Smooth muscle cell (in vitro differentiated cells): ENCODE results near the gene GRIN3A. TPM values are rescaled to one million over a fixed set of nuclear protein-coding genes. Genes with fewer than 3 reads are reported as not detected.

Experiments
- DNase-seq: peaks from one replicate; lab custom pipeline; 2025; ENCODE audit not compliant: unreplicated experiment; lab: John Stamatoyannopoulos, UW
- H2AFZ ChIP-seq: fragments of 200-600 bp; sonication (generic); 2 replicates; pipeline ENCODE4 v1.6.0; 2016; ENCODE audit warnings: antibody characterized with exemption, low read depth, mild to moderate bottlenecking
- H3F3A ChIP-seq: fragments of 200-600 bp; sonication (generic); 2 replicates; pipeline ENCODE4 v1.6.0; 2017; ENCODE audit warnings: antibody characterized with exemption, low read depth
- H3K27ac ChIP-seq: fragments of 200-600 bp; sonication (generic); 2 replicates; pipeline ENCODE4 v1.5.1; 2016; ENCODE audit warnings: low read depth, mild to moderate bottlenecking
- H3K27me3 ChIP-seq: fragments of 200-600 bp; sonication (generic); 2 replicates; pipeline ENCODE4 v1.6.1; 2016; ENCODE audit warnings: low read depth, mild to moderate bottlenecking
- H3K36me3 ChIP-seq: fragments of 200-600 bp; sonication (generic); 2 replicates; pipeline ENCODE4 v1.5.1; 2016; ENCODE audit warnings: low read depth
- H3K4me1 ChIP-seq: fragments of 200-600 bp; sonication (generic); 2 replicates; pipeline ENCODE4 v1.5.1; 2016; ENCODE audit warnings: low read depth
- H3K4me2 ChIP-seq: fragments of 200-600 bp; sonication (generic); 2 replicates; pipeline ENCODE4 v1.6.0; 2016; ENCODE audit warnings: mild to moderate bottlenecking
- H3K4me3 ChIP-seq: fragments of 200-600 bp; sonication (generic); 2 replicates; pipeline ENCODE4 v1.5.1; 2016; ENCODE audit warnings: mild to moderate bottlenecking
- H3K79me2 ChIP-seq: fragments of 200-600 bp; sonication (generic); 2 replicates; pipeline ENCODE4 v1.6.0; 2016; ENCODE audit warnings: low read depth, mild to moderate bottlenecking
- H3K9ac ChIP-seq: fragments of 200-600 bp; sonication (generic); 2 replicates; pipeline ENCODE4 v1.6.0; 2016; ENCODE audit warnings: low read depth
- H3K9me3 ChIP-seq: fragments of 200-600 bp; sonication (generic); replicated peaks from 2 replicates; pipeline ENCODE4 v1.5.1; 2016; ENCODE audit warnings: low read depth
- H4K20me1 ChIP-seq: fragments of 200-600 bp; sonication (generic); 2 replicates; pipeline ENCODE4 v1.6.0; 2016; ENCODE audit warnings: low read depth
- CTCF ChIP-seq: fragments of 200-600 bp; sonication (generic); IDR thresholded peaks from 2 replicates; pipeline ENCODE4 v1.5.1; 2017; ENCODE audit warnings: borderline replicate concordance, mild to moderate bottlenecking, antibody characterized with exemption; ENCODE audit not compliant: insufficient read depth, poor library complexity, severe bottlenecking
- WGBS: methylation state at CpG from one replicate; pipeline ENCODE4 v1.1.7; 2016; ENCODE audit warnings: low lambda C conversion rate; 5-methylcytosine and 5-hydroxymethylcytosine counted together
- polyA plus RNA-seq: library from polyadenylated mRNA; unstranded; fragments of >200 nt; fragmentation: Nextera tagmentation; extraction: Ambion mirVana; gene quantifications from 2 replicates; pipeline ENCODE4 v1.2.1, GENCODE V29; 2016
- total RNA-seq: library from RNA; depleted of rRNA; stranded (reverse); fragments of >200 nt; gene quantifications from 2 replicates; pipeline ENCODE4 v1.2.3, GENCODE V29; 2014

Gene GRIN3A
- not detected in 2 replicates for total RNA-seq
- 0.07 TPM in 1 of 2 replicates, not detected in the other for polyA plus RNA-seq

- Histone ChIP-seq H4K20me1 (no peaks in the 10 kb centered on the region), H3K27ac (no peak within 1 kb of the TSS), H3K36me3 (no peaks in the 10 kb centered on the region), H3K9ac (no peak within 1 kb of the TSS), H3K9me3 (no peaks in the 10 kb centered on the region), H3K4me2 (peak within 1 kb of the TSS; percentile 92), H3K27me3 (peaks cover 84% of the 10 kb centered on the region), H3K4me3 (peak within 1 kb of the TSS; percentile 45), H3K79me2 (no peaks in the 10 kb centered on the region), H2AFZ (peak within 1 kb of the TSS; percentile 17), H3K4me1 (no peaks in the 10 kb centered on the region), H3F3A (no peaks in the 10 kb centered on the region)
- no peak for DNase-seq
- TF ChIP-seq CTCF, result no peak
- WGBS, result 2% methylated on average over 26 of the region's 26 CpGs
Observed at GRCh38 chr9:101738566-101739183, at the start of gene GRIN3A. Gene GRIN3A (minus strand): TSS chr9:101738647. CDS start chr9:101737979, 668 bp downstream.

GRCh38 chr9:101787891-101788290 is 49.4 kb upstream of the GRIN3A start:
- H3K9me3 ChIP-seq, result no peaks in the 10 kb centered on the region
- no peak overlapping the region for H3K27ac ChIP-seq
- H4K20me1 ChIP-seq, result no peaks in the 10 kb centered on the region
- no peak overlapping the region for H3K4me3 ChIP-seq
- 46% methylated on average over 1 of the region's 1 CpG for WGBS
- H3F3A ChIP-seq, result no peaks in the 10 kb centered on the region
- no peaks in the 10 kb centered on the region for H3K4me1 ChIP-seq
- no peaks in the 10 kb centered on the region for H3K79me2 ChIP-seq
- no peak overlapping the region for H3K9ac ChIP-seq
- peaks cover 34% of the 10 kb centered on the region for H3K27me3 ChIP-seq
- no peaks in the 10 kb centered on the region for H3K36me3 ChIP-seq
- H2AFZ ChIP-seq, result no peak overlapping the region
- TF ChIP-seq CTCF, result no peak
- no peak for DNase-seq
- no peak overlapping the region for H3K4me2 ChIP-seq

GRCh38 chr9:101778332-101778731 is 39.9 kb upstream of the GRIN3A start:
- 81% methylated on average over 4 of the region's 4 CpGs for WGBS
- H3K27me3 ChIP-seq, result peaks cover 4% of the 10 kb centered on the region
- no peak overlapping the region for H3K27ac ChIP-seq
- no peak overlapping the region for H2AFZ ChIP-seq
- H3K9me3 ChIP-seq, result no peaks in the 10 kb centered on the region
- H3F3A ChIP-seq, result no peaks in the 10 kb centered on the region
- H3K36me3 ChIP-seq, result no peaks in the 10 kb centered on the region
- no peak overlapping the region for H3K4me3 ChIP-seq
- H4K20me1 ChIP-seq, result no peaks in the 10 kb centered on the region
- H3K79me2 ChIP-seq, result no peaks in the 10 kb centered on the region
- H3K9ac ChIP-seq, result no peak overlapping the region
- no peaks in the 10 kb centered on the region for H3K4me1 ChIP-seq
- no peak for TF ChIP-seq CTCF
- DNase-seq, result no peak
- no peak overlapping the region for H3K4me2 ChIP-seq

- H3K27ac ChIP-seq, result no peak overlapping the region
- H4K20me1 ChIP-seq, result no peaks in the 10 kb centered on the region
- no peak for TF ChIP-seq CTCF
- no peak overlapping the region for H3K9ac ChIP-seq
- H2AFZ ChIP-seq, result no peak overlapping the region
- no peaks in the 10 kb centered on the region for H3K9me3 ChIP-seq
- WGBS, result 94% methylated on average over 3 of the region's 3 CpGs
- no peaks in the 10 kb centered on the region for H3K27me3 ChIP-seq
- H3K4me3 ChIP-seq, result no peak overlapping the region
- no peaks in the 10 kb centered on the region for H3K36me3 ChIP-seq
- no peak overlapping the region for H3K4me2 ChIP-seq
- H3K4me1 ChIP-seq, result no peaks in the 10 kb centered on the region
- no peaks in the 10 kb centered on the region for H3K79me2 ChIP-seq
- H3F3A ChIP-seq, result no peaks in the 10 kb centered on the region
- no peak for DNase-seq
Observed at GRCh38 chr9:101764472-101764871, 26.0 kb upstream of the GRIN3A start.
